ENCODE measurements around the gene GATA5. TPM values are rescaled to one million over a fixed set of nuclear protein-coding genes. Genes with fewer than 3 reads are reported as not detected.
A peak's percentile ranks its signal among the peaks of the same experiment; 100 is the strongest.
"Not testable (repeated sequence)": the region's sequence is repeated elsewhere in the genome, so short reads cannot be mapped to it uniquely, and the experiment has no call there.

GATA5 gene
- total RNA-seq, 1 donor from 2014 or later: not detected

- DNase-seq (ENCODE audit: low read depth): no peak
Observed at GRCh38 chr20:62433658-62434497, 41.9 kb downstream of the GATA5 start.

GRCh38 chr20:62430866-62431447, 44.8 kb downstream of the GATA5 start:
- DNase-seq (ENCODE audit: low read depth): no peak

- no peak for DNase-seq (ENCODE audit: low read depth)
Observed at GRCh38 chr20:62430311-62430853, 45.4 kb downstream of the GATA5 start.

DNA sequence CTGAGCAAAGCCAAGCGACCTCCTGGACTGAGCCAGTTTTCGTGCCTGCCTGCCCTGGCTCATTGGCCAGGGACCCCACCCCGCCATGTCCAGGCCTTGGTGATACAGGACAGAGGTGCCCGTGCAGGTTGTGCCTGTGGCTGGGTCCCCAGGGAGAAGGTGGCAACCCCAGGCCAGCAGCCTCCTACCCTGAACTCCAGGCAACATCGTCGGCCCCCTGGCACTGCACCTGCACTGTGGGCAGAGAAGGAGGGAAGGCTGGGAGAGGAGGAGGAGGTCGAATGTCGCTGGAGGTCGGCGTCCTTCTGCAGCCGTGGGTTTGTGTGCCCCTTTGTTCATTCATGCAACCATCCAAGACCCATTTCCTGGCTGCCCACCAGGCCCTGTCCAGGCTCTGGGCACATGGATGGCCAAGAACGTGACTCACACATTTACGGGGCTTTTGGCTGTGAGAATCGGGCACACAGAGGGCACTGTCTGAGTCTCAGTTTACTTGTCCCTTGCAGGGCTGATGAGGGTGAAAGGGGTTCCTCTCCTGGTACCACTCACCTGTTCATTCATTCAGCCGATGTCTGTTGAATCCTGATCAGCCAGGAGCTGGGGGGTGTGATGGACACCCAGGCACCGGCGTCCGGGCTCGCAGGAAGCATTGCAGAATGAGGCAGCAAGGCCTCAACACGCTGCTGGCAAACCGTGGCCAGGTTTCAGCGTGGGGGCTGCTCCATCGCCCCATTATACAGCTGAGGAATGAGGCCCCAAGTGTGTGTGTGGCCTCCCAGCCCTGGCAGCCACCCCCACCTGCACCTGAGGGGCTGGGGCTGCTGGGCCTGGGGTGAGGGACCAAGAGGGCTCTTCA, 46.1 kb downstream of the GATA5 start:
- no peak for DNase-seq (ENCODE audit: low read depth)

DNA sequence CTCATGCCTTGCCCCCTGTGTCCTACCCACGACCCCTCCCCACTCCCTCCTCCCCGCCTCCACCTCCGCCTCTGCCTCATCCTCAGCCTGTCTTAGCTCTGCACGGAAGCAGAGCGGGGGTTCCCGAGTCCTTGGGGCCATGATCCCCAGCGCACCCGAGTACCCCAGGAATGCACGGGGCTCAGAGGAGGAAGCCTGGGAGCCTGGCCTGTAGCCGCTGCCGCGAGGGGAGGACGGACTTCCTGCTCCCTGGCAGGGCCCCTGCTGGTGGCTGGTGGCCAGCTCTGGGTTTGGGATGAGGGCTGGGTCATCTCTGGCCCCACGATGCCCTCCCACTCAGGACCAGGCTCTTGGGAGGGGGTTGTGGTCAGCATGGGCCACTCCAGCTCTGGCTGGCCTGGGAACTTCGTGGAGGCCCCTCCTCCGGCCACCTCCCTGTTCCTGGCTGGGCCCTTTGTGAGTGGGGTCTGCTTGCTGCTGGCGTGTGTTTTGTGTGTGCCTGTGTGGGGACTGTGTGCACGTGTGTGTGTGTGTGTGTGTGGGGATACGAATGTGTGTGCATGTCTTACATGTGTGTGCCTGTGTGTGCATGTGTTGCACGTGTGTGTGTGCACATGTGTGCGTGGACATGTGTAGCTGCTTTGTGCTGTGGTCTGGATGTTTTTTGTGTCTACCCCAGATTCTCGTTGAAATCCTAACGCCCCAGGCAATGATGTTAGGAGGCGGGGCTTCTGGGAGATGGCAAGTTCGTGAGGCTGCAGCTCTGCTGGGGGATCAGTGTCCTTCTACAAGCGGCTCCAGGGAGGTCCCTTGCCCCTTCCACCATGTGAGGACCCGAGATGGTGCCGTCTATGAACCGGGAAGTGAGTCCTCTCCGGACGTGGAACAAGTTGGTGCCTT, 47.1 kb downstream of the GATA5 start:
- no peak for DNase-seq (ENCODE audit: low read depth)

DNA sequence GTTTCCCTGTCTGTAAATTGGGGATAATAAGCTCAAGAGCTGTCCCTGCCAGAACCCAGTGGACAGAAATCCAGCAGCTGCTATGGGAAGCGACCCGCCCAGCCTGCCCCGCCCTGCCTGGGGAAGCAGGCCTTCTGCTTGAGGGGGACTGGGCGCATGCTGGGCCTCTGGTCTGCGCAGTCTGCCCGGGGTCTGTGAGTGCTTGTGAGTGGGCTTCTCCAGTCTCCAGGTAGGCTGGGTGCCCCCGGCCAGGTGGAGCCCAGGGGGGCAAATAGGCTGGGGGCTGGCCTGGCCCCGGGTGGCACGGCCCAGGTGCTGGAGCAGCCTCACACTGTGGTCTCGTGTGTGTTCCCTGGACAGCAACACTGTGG, 47.8 kb downstream of the GATA5 start:
- DNase-seq (ENCODE audit: low read depth): peak; percentile 44

DNA sequence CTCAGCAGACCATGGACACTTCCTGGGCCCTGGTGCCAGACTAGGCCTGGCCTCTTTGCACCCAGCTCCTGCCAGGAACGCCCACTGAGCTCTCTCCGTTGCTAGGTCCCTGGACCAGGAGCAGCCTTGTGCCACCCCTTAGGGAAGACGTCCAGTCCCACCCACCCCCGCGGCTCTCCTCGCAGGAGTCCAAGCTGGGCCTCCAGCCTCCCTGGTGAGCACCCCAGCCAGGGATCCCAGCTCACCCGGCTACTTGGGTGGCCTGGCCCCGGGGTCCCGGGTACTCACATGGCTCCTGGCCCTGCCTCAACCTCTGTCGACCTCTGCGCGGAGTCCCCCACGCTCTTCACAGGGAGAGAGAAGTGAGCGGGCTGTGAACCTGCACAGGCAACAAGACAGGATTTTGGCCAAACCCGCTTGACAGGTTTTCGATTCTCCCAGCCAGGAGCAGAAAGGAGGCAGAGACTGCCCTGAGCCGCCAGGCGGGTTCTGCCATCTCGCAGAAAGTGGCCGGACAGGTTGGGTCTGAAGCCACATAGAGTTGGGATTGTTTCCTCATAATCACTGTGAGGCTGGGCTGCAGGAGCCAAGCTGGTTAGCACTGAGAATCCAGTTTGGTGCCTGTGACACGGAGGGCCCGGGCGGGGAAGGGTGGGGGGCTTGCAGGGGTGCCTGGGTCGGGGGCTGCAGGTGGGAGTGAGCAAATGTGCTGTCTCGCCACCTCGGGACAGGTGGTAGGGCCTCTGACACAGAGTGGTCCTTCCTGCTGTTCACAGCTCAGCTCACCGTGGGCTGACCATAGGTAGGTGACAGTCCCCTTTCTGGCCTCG, 48.4 kb downstream of the GATA5 start, which contains the start of gene RBBP8NL:
RBBP8NL (minus strand) TSS at position 368 of the 830 bp plus-strand sequence. CDS start 7,892 bp downstream, outside the sequence.
- no peak for DNase-seq (ENCODE audit: low read depth)

GRCh38 chr20:62426699-62427131, 49.1 kb downstream of the GATA5 start:
- no peak for DNase-seq (ENCODE audit: low read depth)

DNA sequence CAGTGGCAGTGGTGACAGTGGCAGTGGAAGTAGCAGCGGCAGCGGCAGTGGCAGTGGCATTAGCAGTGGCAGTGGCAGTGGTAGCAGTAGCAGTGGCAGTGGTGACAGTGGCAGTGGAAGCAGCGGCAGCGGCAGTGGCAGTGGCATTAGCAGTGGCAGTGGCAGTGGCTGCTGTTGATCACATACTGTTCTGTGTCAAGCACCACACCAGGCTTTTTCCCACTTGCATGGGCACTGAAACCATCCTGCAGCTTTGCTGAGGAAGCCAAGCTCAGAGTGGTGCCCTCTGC, 49.8 kb downstream of the GATA5 start:
- not testable (repeated sequence) for DNase-seq (ENCODE audit: low read depth)

- DNase-seq (ENCODE audit: low read depth): peak; percentile 93
Observed at GRCh38 chr20:62425281-62426058, 50.3 kb downstream of the GATA5 start.

DNA sequence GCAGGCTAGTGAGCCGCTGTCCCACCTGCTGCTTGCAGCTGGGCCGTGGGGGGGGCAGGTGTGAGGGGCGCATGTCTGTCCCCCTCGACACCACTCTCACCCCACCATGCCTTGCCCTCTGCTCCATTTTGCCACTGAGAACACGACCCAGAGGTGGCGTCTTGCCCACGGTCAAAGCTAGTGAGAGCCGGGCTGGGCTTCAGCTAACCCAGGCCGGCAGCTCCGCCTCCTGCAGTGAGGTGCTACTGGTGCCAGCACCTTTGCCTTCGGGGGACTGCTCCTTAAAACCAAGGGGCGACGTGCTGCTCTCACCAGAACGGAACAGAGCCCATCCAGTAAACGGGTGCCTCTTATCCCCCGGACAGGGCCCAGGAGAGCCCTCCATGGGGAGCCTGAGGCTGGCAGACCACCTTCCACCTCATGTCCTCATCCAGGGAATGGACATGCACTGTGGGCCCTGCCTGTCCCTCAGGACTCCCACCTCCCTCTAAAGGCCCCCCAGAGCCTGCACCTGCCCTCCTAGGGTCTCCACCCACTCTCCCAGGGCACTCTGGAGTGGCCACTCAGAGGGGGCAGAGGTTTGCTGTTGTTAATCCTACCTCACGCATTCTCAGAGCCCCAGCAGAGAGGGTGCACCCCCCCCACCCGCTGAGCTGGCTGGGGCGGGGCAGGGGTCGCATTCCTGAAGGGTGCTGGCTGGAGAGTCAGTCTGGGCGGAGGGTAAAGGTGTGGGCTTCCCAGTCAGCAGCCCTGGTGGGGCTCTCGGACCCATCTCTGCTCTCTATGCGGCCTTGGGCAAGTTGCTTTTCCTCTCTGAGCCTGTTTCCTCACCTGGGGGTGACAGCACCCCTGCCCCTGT, 51.3 kb downstream of the GATA5 start:
- DNase-seq (ENCODE audit: low read depth): no peak

GRCh38 chr20:62423326-62423706, 52.5 kb downstream of the GATA5 start:
- no peak for DNase-seq (ENCODE audit: low read depth)

DNA sequence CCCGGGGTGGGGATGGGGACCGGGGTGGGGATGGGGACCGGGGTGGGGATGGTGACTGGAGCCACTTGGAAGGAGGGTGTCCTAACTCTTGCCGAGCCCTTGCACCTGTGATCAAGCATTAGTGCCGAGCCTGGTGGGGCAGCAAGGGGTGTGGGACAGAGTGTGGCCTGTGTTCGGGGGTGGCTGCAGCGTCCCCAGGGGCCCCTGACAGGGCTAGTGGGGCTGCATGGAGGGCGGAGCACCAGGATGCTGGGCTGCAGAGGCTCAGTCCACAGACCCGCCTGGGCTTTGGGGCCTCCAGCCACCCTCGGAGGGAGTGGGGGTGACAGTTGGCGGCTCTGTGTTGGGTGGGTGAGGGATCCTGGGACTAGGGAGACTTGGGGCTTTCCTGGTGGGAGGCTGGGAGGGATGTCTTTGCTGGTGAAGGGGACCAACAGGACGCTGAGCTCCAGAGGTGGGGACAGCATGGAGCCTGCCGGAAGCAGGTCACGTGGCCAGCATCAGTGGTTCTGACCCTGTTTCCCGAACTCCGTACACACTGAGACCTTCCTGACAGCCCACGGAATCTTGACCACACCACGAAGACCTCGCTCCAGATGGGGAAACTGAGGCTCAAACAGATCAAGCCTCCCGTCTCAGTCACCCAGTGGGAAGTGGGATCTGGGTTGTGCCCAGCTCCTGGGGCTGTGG, 53.0 kb downstream of the GATA5 start:
- no peak for DNase-seq (ENCODE audit: low read depth)

DNA sequence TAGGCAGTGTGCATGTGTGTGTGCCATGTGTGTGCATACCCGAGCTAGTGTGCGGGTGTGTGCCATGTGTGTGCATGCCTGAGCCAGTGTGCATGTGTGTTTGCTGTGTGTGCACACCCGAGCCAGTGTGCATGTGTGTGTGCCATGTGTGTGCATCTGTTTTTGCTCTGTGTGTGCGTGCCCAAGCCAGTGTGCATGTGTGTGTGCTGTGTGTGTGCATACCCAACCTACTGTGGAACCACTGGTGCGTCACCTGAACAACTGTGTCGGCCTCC, 54.1 kb downstream of the GATA5 start:
- DNase-seq (ENCODE audit: low read depth): no peak

GRCh38 chr20:62420846-62421715, 54.7 kb downstream of the GATA5 start:
- DNase-seq (ENCODE audit: low read depth): no peak

GRCh38 chr20:62419759-62420158, 56.0 kb downstream of the GATA5 start:
- DNase-seq (ENCODE audit: low read depth): no peak

All from myocyte (in vitro differentiated cells).